SK-N-MC (cell line): ENCODE data around the gene FAM193B.

Source experiments
- DNase-seq: peaks from one replicate; pipeline ENCODE4 v3.0.0-alpha.2; 2011; ENCODE audit warnings: low read depth, low spot score
- H3K27ac ChIP-seq: fragments of 200-600 bp; sonication (generic); 2 replicates; pipeline ENCODE4 v1.5.1; 2016; ENCODE audit warnings: mixed run types
- H3K36me3 ChIP-seq: fragments of 200-600 bp; sonication (generic); 2 replicates; pipeline ENCODE4 v1.6.1; 2017; ENCODE audit warnings: antibody characterized with exemption, low read length, mixed read lengths; ENCODE audit not compliant: insufficient read depth
- H3K4me3 ChIP-seq: fragments of 200-600 bp; sonication (generic); 2 replicates; pipeline ENCODE4 v1.5.1; 2016
- H3K9ac ChIP-seq: fragments of 200-600 bp; sonication (generic); 2 replicates; pipeline ENCODE4 v1.8.0; 2017; ENCODE audit warnings: mixed run types, mixed read lengths; ENCODE audit not compliant: insufficient read length
- H3K9me3 ChIP-seq: fragments of 200-600 bp; sonication (generic); 2 replicates; pipeline ENCODE4 v1.6.1; 2017; ENCODE audit warnings: low read depth, mild to moderate bottlenecking, antibody characterized with exemption, low read length, moderate library complexity, mixed read lengths
- EZH2 ChIP-seq: fragments of 200-600 bp; sonication (generic); IDR thresholded peaks from one replicate; pipeline ENCODE4 v1.6.1; 2017; ENCODE audit warnings: antibody characterized with exemption
- FOXP2 ChIP-seq: optimal IDR thresholded peaks from 2 replicates; pipeline ENCODE3; 2011; ENCODE audit warnings: mild to moderate bottlenecking, moderate library complexity; ENCODE audit not compliant: insufficient read depth; ENCODE audit errors: extremely low read length, control extremely low read depth
- POLR2AphosphoS5 ChIP-seq: IDR thresholded peaks from 2 replicates; pipeline ENCODE4 v1.6.1; 2012; ENCODE audit warnings: mild to moderate bottlenecking, low read depth, low read length, borderline replicate concordance

FAM193B gene

GRCh38 chr5:177598477-177598876 is 44.1 kb upstream of the FAM193B start:
- TF ChIP-seq FOXP2 (no peak), EZH2 (no peak)
- H3K36me3 ChIP-seq = peaks cover 33% of the 10 kb centered on the region
- no peak overlapping the region for H3K4me3 ChIP-seq
- H3K9ac ChIP-seq = no peak overlapping the region
- no peak for DNase-seq
- H3K27ac ChIP-seq = no peak overlapping the region
- H3K9me3 ChIP-seq = no peaks in the 10 kb centered on the region

- H3K36me3 ChIP-seq = peaks cover 36% of the 10 kb centered on the region
- no peak overlapping the region for H3K4me3 ChIP-seq
- H3K9me3 ChIP-seq = no peaks in the 10 kb centered on the region
- no peak for DNase-seq
- H3K27ac ChIP-seq = no peak overlapping the region
- no peak overlapping the region for H3K9ac ChIP-seq
- TF ChIP-seq EZH2 = no peak
- no peak for TF ChIP-seq POLR2AphosphoS5
- no peak for TF ChIP-seq FOXP2
Observed at GRCh38 chr5:177596775-177597238, 42.4 kb upstream of the FAM193B start.

DNA sequence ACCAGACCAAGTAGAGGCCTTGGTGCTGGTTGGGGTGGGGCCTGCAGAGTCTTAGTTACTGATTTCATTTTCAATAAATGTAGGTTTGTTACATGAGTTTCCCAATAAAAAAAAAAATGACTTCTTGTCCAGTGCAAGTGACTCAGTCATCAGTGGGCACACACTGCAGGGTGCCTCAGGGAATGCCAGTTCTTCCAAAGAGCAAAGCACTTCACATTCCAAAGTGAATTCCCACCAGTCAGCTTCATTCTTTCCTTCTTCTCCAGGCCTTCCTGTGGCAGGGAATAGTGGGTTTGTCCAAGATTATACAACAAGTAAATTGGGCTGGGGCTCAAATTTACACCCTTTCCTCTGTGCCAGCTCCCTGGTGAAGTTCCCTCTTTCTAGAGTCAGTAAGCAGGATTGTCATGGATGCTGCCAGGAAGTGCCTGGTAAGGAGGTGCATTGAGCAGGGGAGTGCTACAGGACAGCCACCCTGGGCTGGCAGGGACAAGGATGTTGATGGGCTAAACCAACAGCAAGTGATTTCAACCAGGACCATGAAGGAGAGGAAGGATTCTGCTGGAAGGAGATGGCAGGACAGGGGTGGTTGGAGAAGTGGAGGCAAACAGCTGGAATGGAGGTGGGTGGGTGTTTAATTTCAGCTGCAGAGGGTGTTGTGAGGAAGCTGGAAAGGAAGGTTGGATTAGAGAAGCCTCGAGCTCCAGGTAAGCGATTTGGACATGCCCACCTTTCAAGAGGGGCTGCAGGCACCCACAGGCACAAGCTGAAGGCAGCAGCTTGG is 41.8 kb upstream of the FAM193B start:
- Histone ChIP-seq H3K36me3 (peaks cover 36% of the 10 kb centered on the region), H3K9me3 (no peaks in the 10 kb centered on the region), H3K4me3 (no peak overlapping the region), H3K9ac (no peak overlapping the region), H3K27ac (no peak overlapping the region)
- DNase-seq = no peak
- TF ChIP-seq EZH2 = no peak
- no peak for TF ChIP-seq POLR2AphosphoS5
- TF ChIP-seq FOXP2 = no peak

- H3K27ac ChIP-seq = no peak overlapping the region
- H3K4me3 ChIP-seq = no peak overlapping the region
- H3K9me3 ChIP-seq = no peaks in the 10 kb centered on the region
- H3K36me3 ChIP-seq = peaks cover 36% of the 10 kb centered on the region
- no peak overlapping the region for H3K9ac ChIP-seq
- DNase-seq = no peak
- TF ChIP-seq EZH2 (no peak), POLR2AphosphoS5 (no peak), FOXP2 (no peak)
Observed at GRCh38 chr5:177595026-177595585, 40.7 kb upstream of the FAM193B start.

DNA sequence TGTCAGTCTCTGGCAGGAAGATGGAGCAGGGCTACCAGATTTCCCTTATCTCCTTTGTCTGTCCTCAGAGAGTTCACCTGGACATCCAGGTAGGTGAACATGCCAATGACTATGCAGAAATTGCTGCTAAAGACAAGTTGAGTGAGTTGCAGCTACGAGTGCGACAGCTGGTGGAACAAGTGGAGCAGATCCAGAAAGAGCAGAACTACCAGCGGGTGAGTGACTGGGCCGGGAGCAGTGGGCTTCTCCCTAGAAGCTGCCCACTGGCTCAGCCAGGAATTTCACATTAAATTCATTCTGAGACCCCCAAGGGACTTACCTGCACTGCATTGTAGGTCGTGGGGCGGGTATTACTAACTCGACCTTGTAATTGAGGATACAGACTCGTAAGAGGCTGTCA is 39.7 kb upstream of the FAM193B start:
- no peaks in the 10 kb centered on the region for H3K9me3 ChIP-seq
- H3K36me3 ChIP-seq = peaks cover 36% of the 10 kb centered on the region
- no peak overlapping the region for H3K27ac ChIP-seq
- H3K9ac ChIP-seq = no peak overlapping the region
- TF ChIP-seq FOXP2 (no peak), EZH2 (no peak), POLR2AphosphoS5 (no peak)
- H3K4me3 ChIP-seq = no peak overlapping the region
- DNase-seq = no peak

DNA sequence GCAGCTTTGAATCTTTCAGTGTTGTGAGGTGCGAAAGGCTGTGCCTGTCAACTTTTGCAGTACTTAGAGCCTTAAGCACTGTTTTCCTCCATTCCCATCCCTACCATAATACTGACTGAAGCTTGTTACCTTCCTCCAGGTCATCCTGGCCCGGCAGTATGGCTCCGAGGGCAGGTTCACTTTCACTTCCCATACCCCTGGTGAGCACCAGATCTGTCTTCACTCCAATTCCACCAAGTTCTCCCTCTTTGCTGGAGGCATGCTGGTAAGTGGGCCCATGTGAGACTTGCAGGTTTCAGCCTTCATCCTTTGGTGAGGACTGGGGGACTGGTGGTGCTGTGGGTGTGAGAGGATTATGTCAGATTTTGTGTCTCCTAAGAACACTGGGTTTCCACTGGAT is 39.1 kb upstream of the FAM193B start:
- H3K9ac ChIP-seq = no peak overlapping the region
- H3K27ac ChIP-seq = no peak overlapping the region
- no peak overlapping the region for H3K4me3 ChIP-seq

DNA sequence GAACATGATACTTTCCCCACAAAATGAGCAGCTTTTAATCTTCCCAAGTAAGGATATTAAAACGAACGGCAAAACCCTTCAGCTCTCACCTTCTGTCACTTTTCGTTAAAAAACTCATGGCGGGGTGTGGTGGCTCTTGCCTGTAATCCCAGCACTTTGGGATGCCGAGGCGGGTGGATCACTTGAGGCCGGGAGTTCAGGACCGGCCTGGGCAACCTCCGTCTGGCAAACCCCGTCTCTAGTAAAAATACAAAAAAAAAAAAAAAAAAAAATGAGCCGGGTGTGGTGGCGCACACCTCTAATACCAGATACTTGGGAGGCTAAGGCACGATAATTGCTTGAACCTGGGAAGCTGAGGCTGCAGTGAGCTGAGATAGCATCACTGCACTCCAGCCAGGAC is 38.5 kb upstream of the FAM193B start:
- DNase-seq = no peak
- Histone ChIP-seq H3K27ac (no peak overlapping the region), H3K9me3 (no peaks in the 10 kb centered on the region), H3K36me3 (peaks cover 36% of the 10 kb centered on the region), H3K9ac (peak overlapping the region; percentile 90), H3K4me3 (peak overlapping the region; percentile 95)
- no peak for TF ChIP-seq POLR2AphosphoS5
- TF ChIP-seq FOXP2 = no peak
- TF ChIP-seq EZH2 = no peak

More for the DNA sequence above, 39.1 kb upstream of the FAM193B start:
- TF ChIP-seq POLR2AphosphoS5 = no peak
- no peaks in the 10 kb centered on the region for H3K9me3 ChIP-seq
- DNase-seq = no peak
- peaks cover 36% of the 10 kb centered on the region for H3K36me3 ChIP-seq

GRCh38 chr5:177592010-177592834 is 37.9 kb upstream of the FAM193B start, which contains the start of gene TMED9:
TMED9 (plus strand) TSS chr5:177592203; CDS start chr5:177592215, 12 bp downstream.
- Histone ChIP-seq H3K9me3 (no peaks in the 10 kb centered on the region), H3K27ac (no peak within 1 kb of the TSS), H3K36me3 (peaks cover 36% of the 10 kb centered on the region), H3K9ac (peak within 1 kb of the TSS; percentile 90), H3K4me3 (peak within 1 kb of the TSS; percentile 95)
- DNase-seq = no peak
- TF ChIP-seq FOXP2 (no peak), POLR2AphosphoS5 (peak; percentile 87), EZH2 (no peak)
